Muscle layer of duodenum (tissue), 2 donors: ENCODE measurements around the gene BSND.

Source experiments
- H3K27ac ChIP-seq: one replicate; pipeline ENCODE4 v1.7.0; 2013; ENCODE audit warnings: mild to moderate bottlenecking, low read length
- H3K27me3 ChIP-seq: one replicate; pipeline ENCODE4 v1.7.0; 2013; ENCODE audit warnings: low read depth, mild to moderate bottlenecking, control low read depth, low read length
- H3K36me3 ChIP-seq, 2 donors: one replicate each; pipeline ENCODE4 v1.7.0; 2013; ENCODE audit warnings: low read length in 2 of 2, control low read depth in 1 of 2, mild to moderate bottlenecking in 1 of 2; ENCODE audit not compliant: insufficient read depth in 2 of 2, control insufficient read depth in 1 of 2
- H3K4me1 ChIP-seq, 2 donors: one replicate each; pipeline ENCODE4 v1.7.0; 2013; ENCODE audit warnings: low read length in 2 of 2, mild to moderate bottlenecking in 2 of 2, control low read depth in 1 of 2, moderate library complexity in 1 of 2; ENCODE audit not compliant: insufficient read depth in 2 of 2, control insufficient read depth in 1 of 2
- H3K4me3 ChIP-seq, 2 donors: one replicate each; pipeline ENCODE4 v1.7.0; 2013; ENCODE audit warnings: low read length in 2 of 2, low read depth in 1 of 2, mild to moderate bottlenecking in 1 of 2
- H3K9me3 ChIP-seq, 2 donors: one replicate each; pipeline ENCODE4 v1.7.0; 2013; ENCODE audit warnings: low read length in 2 of 2, control low read depth in 1 of 2, mild to moderate bottlenecking in 1 of 2; ENCODE audit not compliant: control insufficient read depth in 1 of 2
- donor health status: healthy.

The BSND gene

DNA sequence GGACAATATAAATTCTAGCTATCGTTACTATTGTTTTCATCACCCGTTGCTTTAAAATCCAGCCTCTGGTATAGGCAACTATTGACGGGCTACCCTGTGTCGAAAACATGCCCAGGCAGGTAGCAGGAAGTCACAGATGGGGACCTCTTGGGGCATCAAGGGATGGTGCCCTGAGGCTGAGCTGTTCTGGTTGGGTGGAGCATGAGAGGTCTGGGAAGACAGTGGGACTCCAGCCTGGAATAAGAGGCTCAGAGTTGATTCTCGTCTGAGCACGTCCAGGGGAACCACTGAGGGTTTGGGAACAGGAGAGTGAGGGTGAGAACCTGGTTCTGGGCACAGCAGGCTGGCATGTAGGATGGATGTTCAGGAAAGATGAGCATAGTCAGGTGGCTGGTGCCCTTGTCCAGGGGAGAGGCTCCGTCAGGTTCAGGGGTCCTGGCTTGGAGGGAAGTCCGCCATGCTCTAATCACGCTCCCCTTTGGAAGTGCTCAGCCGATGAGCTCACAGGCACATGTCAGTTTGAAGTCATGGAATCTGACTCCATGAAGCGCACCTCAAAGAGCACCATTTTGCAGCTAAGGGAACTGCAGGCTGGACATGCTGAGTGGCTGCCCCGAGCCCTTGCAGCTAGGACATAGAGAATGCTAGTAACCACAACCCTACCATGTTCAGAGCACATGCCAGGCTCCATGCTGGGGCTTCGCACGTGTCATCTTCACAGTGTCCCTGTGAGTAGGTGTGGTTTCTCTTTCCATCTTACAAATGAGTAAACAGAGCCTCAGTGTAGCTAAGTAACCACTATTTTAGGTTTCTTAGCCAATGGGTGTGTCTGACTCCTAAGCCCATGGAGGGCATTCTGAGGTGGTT, 61.6 kb downstream of the BSND start:
- Histone ChIP-seq H3K27ac (no peak overlapping the region), H3K4me1 (peaks cover 0 to 30% of the 10 kb centered on the region in 2 donors), H3K27me3 (no peaks in the 10 kb centered on the region), H3K4me3 (no peak overlapping the region), H3K9me3 (no peaks in the 10 kb centered on the region), H3K36me3 (no peaks in the 10 kb centered on the region)

GRCh38 chr1:55061000-55061705, 62.4 kb downstream of the BSND start:
- Histone ChIP-seq H3K27me3 (no peaks in the 10 kb centered on the region), H3K27ac (no peak overlapping the region), H3K36me3 (no peaks in the 10 kb centered on the region), H3K9me3 (no peaks in the 10 kb centered on the region), H3K4me3 (no peak overlapping the region), H3K4me1 (peaks cover 0 to 32% of the 10 kb centered on the region in 2 donors)
